PC-9 (cell line): ENCODE results near the gene PTTG1IP. TPM values are rescaled to one million over a fixed set of nuclear protein-coding genes. Genes with fewer than 3 reads are reported as not detected.

Experiments used
- Bru-seq: library from RNA; stranded (reverse); fragments of 400-500 nt; gene quantifications from one replicate; lab custom pipeline; 2021; lab: Mats Ljungman, UMichigan
- BruChase-seq, 2 experiments: library from RNA; stranded (reverse); fragments of 400-500 nt; gene quantifications; one replicate each; lab custom pipeline; 2021; lab: Mats Ljungman, UMichigan
- BruUV-seq: library from RNA; stranded (reverse); fragments of 400-500 nt; replicated peaks from 2 replicates; lab custom pipeline; 2021; lab: Mats Ljungman, UMichigan
- CTCF ChIA-PET: fragments of 300-600 bp; sonication (Branson Sonifier 250); formaldehyde crosslinking; loops from one replicate; lab custom pipeline; 2022; ENCODE audit warnings: antibody characterized with exemption; lab: Charles Lee
- POLR2A ChIA-PET: fragments of 300-600 bp; sonication (Branson Sonifier 250); formaldehyde crosslinking; loops from one replicate; lab custom pipeline; 2022; ENCODE audit warnings: antibody characterized with exemption; ENCODE audit not compliant: unreplicated experiment; lab: Charles Lee
- DNase-seq, 2 experiments: peaks; one replicate each; pipeline versions ENCODE4 v3.0.0 to v3.0.0-alpha.2; 2015 to 2022; ENCODE audit warnings: mixed read lengths in 1 of 2
- H2AFZ ChIP-seq: fragments of 200-600 bp; sonication (generic); 2 replicates; pipeline ENCODE4 v1.8.1; 2017; ENCODE audit warnings: antibody characterized with exemption
- H3F3A ChIP-seq: fragments of 200-600 bp; sonication (generic); 2 replicates; pipeline ENCODE4 v1.8.1; 2017; ENCODE audit warnings: antibody characterized with exemption, mild to moderate bottlenecking, low read depth; ENCODE audit not compliant: insufficient read depth
- H3K27ac ChIP-seq: fragments of 200-600 bp; sonication (generic); 2 replicates; pipeline ENCODE4 v1.6.1; 2016; ENCODE audit warnings: mixed run types
- H3K27me3 ChIP-seq: fragments of 200-600 bp; sonication (generic); 2 replicates; pipeline ENCODE4 v1.6.1; 2016; ENCODE audit warnings: low read depth, mixed run types; ENCODE audit not compliant: insufficient read depth
- H3K36me3 ChIP-seq: fragments of 200-600 bp; sonication (generic); 2 replicates; pipeline ENCODE4 v1.6.1; 2016; ENCODE audit warnings: low read depth, mixed run types
- H3K4me1 ChIP-seq: fragments of 200-600 bp; sonication (generic); replicated peaks from 2 replicates; pipeline ENCODE4 v1.6.1; 2016; ENCODE audit warnings: mixed run types; ENCODE audit not compliant: insufficient read depth
- H3K4me2 ChIP-seq: fragments of 200-600 bp; sonication (generic); 2 replicates; pipeline ENCODE4 v1.6.1; 2017; ENCODE audit warnings: mixed run types
- H3K4me3 ChIP-seq: fragments of 200-600 bp; sonication (generic); 2 replicates; pipeline ENCODE4 v1.6.1; 2016; ENCODE audit warnings: mixed run types
- H3K79me2 ChIP-seq: fragments of 200-600 bp; sonication (generic); 2 replicates; pipeline ENCODE4 v1.6.1; 2017; ENCODE audit warnings: low read depth, mixed run types
- H3K9me2 ChIP-seq: fragments of 200-600 bp; sonication (generic); 2 replicates; pipeline ENCODE4 v1.8.1; 2017; ENCODE audit warnings: mild to moderate bottlenecking; ENCODE audit not compliant: insufficient read depth
- H3K9me3 ChIP-seq: fragments of 200-600 bp; sonication (generic); 2 replicates; pipeline ENCODE4 v1.8.1; 2016; ENCODE audit warnings: low read depth; ENCODE audit not compliant: insufficient read depth
- H4K20me1 ChIP-seq: fragments of 200-600 bp; sonication (generic); 2 replicates; pipeline ENCODE4 v1.8.1; 2017; ENCODE audit not compliant: insufficient read depth
- EZH2 ChIP-seq: fragments of 200-600 bp; sonication (generic); IDR thresholded peaks from 2 replicates; pipeline ENCODE4 v1.8.0; 2017; ENCODE audit warnings: antibody characterized with exemption, low read depth
- intact Hi-C: fragments of 100-400 bp; cut with micrococcal nuclease; formaldehyde crosslinking; loops from one replicate; pipeline ENCODE4 v1.10.0; 2022; ENCODE audit not compliant: unreplicated experiment
- long read RNA-seq: library from polyadenylated mRNA; stranded (forward); transcript quantifications from one replicate; pipeline ENCODE4 v2.0.0, GENCODE V29; 2022
- total RNA-seq: library from RNA; stranded (reverse); gene quantifications from 2 replicates; pipeline ENCODE4 v1.2.3, GENCODE V29; 2021
- TF ChIP-seq, protein P1 (sequence below): fragments of 200-600 bp; sonication (generic); conservative IDR thresholded peaks from 2 replicates; pipeline ENCODE4 v1.6.1; 2017; ENCODE audit warnings: mixed run types, antibody characterized with exemption, mild to moderate bottlenecking, moderate library complexity

PTTG1IP gene, protein sequence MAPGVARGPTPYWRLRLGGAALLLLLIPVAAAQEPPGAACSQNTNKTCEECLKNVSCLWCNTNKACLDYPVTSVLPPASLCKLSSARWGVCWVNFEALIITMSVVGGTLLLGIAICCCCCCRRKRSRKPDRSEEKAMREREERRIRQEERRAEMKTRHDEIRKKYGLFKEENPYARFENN
- 162 and 174 TPM in 2 replicates for total RNA-seq
- Bru-seq, nascent RNA, result percentile 85 among the genes with signal in this experiment
- percentile 93 among the genes with signal in this experiment for BruChase-seq, experiment 1, labeled RNA remaining after a 2-hour chase
- BruChase-seq, experiment 2, labeled RNA remaining after a 6-hour chase, result percentile 95 among the genes with signal in this experiment
- long read RNA-seq, transcript PTTG1IP-201 (6 exons, 2,760 nt), result major isoform, 261 of 309 reads
- long read RNA-seq, partial matches to known transcripts, result 7 of 309 reads
- long read RNA-seq, other reads (novel, unspliced or antisense), result 37 of 309 reads

DNA sequence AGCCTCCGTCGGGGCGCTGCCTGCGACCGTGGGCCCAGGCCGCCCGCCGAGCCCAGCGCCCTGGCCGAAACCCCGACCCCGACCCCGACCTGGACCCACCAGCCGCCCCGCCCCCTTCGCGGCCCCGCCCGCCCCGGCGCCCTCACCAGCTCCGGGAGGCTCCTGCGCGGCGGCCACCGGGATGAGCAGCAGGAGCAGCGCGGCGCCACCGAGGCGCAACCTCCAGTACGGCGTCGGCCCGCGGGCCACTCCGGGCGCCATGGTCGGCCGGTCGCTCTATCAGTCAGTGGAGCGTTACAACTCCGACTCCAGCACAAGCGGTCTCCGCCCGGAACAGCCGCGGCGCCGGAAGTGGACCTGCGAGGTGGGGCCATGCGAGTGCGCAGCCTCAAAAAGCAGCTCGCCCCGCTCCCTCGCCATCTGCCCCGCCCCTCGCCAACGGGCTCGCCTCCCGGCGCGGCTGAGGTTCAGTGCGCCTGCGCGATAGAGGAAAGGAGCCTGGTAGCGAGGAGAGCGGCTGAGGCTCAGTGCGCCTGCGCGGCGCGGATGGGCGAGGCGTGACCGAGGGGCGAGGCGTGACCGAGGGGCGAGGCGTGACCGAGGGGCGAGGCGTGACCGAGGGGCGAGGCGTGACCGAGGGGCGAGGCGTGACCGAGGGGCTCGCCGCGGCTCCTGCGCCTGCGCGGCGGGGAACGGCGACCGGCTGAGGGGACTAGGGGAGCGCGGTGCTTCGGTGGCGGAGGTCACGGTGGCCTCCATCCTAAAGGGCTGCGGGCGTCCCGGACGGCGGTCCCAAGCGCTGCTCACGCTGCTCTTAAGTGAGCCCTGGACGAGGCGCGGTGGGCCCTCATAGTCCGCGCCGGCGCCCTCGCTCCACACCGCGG is at the start of gene PTTG1IP:
PTTG1IP (minus strand) TSS at position 335 of the 884 bp plus-strand sequence; CDS start at position 261, 74 bp downstream.
- BruUV-seq, result no TSS peak
- Histone ChIP-seq H2AFZ (peak within 1 kb of the TSS; percentile 77), H3K27me3 (no peaks in the 10 kb centered on the region), H3K4me1 (peaks cover 56% of the 10 kb centered on the region), H3K4me2 (peak within 1 kb of the TSS; percentile 97), H4K20me1 (peaks cover 18% of the 10 kb centered on the region), H3K79me2 (peaks cover 42% of the 10 kb centered on the region), H3K9me2 (no peaks in the 10 kb centered on the region), H3F3A (peaks cover 58% of the 10 kb centered on the region), H3K27ac (peak within 1 kb of the TSS; percentile 87), H3K4me3 (peak within 1 kb of the TSS; percentile 75), H3K9me3 (no peaks in the 10 kb centered on the region), H3K36me3 (no peaks in the 10 kb centered on the region; the same call in 1 of the 2 replicates)
- TF ChIP-seq, protein P1, sequence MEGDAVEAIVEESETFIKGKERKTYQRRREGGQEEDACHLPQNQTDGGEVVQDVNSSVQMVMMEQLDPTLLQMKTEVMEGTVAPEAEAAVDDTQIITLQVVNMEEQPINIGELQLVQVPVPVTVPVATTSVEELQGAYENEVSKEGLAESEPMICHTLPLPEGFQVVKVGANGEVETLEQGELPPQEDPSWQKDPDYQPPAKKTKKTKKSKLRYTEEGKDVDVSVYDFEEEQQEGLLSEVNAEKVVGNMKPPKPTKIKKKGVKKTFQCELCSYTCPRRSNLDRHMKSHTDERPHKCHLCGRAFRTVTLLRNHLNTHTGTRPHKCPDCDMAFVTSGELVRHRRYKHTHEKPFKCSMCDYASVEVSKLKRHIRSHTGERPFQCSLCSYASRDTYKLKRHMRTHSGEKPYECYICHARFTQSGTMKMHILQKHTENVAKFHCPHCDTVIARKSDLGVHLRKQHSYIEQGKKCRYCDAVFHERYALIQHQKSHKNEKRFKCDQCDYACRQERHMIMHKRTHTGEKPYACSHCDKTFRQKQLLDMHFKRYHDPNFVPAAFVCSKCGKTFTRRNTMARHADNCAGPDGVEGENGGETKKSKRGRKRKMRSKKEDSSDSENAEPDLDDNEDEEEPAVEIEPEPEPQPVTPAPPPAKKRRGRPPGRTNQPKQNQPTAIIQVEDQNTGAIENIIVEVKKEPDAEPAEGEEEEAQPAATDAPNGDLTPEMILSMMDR, result no peak
- no peak for TF ChIP-seq EZH2
- DNase-seq, result peak; percentile 86 to 97
- CTCF ChIA-PET, result interaction anchor here (0.5 kb wide), 1 partner anchor 77 kb away, joined by 6 read pairs; no protein-coding TSS in a partner anchor
- intact Hi-C loops, result loop anchor here (2.0 to 5.0 kb wide), 3 partner anchors 39 to 73 kb away; partner anchors contain the start of genes SUMO3 and UBE2G2
- POLR2A ChIA-PET, result interaction anchor here (0.5 to 1.2 kb wide), 6 partner anchors 9 to 554 kb away, joined by 3 to 11 read pairs (median 6); no protein-coding TSS in a partner anchor

DNA sequence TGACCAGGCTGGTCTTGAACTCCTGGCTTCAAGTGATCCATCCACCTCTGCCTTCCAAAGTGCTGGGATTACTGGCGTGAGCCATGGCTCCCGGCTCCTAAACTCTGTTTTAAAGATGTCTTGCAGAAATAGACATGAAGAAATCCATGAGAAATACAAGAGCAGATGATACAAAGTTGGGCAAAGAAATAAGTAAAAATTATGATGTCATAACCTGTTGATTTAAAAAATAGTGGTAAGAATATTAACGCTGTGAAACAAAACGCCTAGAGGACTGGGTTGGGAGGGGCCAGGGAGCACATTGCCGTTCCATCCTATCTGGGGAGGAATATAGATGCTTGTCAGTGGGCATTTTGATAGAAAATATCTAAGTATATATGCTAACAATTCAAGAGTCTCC is 48.4 kb upstream of the PTTG1IP start:
- Histone ChIP-seq H3F3A (peaks cover 12% of the 10 kb centered on the region; the same call in 1 of the 2 replicates), H3K79me2 (no peaks in the 10 kb centered on the region), H2AFZ (no peak overlapping the region), H3K4me3 (no peak overlapping the region), H3K27me3 (no peaks in the 10 kb centered on the region), H3K36me3 (no peaks in the 10 kb centered on the region), H3K9me3 (no peaks in the 10 kb centered on the region), H3K27ac (no peak overlapping the region), H3K4me2 (no peak overlapping the region), H4K20me1 (no peaks in the 10 kb centered on the region), H3K9me2 (no peaks in the 10 kb centered on the region), H3K4me1 (peaks cover 39% of the 10 kb centered on the region)
- DNase-seq, result no peak
- TF ChIP-seq, protein P1, result no peak
- no peak for TF ChIP-seq EZH2
- BruUV-seq, result no TSS peak
- intact Hi-C loops, result no loop called here
- CTCF ChIA-PET, result no interaction called here
- POLR2A ChIA-PET, result no interaction called here
